Dermis blood vessel endothelial cell (primary cell): Measurements from ENCODE around the gene CILP. TPM values are rescaled to one million over a fixed set of nuclear protein-coding genes. Genes with fewer than 3 reads are reported as not detected.
"Not testable (repeated sequence)": the region's sequence is repeated elsewhere in the genome, so short reads cannot be mapped to it uniquely, and the experiment has no call there.

Source experiments
- DNase-seq: peaks from one replicate; pipeline ENCODE4 v3.0.0; 2010
- total RNA-seq: library from RNA; depleted of rRNA; stranded (reverse); fragments of >200 nt; gene quantifications from 2 replicates; pipeline ENCODE4 v1.2.3, GENCODE V29; 2014

The CILP gene, protein sequence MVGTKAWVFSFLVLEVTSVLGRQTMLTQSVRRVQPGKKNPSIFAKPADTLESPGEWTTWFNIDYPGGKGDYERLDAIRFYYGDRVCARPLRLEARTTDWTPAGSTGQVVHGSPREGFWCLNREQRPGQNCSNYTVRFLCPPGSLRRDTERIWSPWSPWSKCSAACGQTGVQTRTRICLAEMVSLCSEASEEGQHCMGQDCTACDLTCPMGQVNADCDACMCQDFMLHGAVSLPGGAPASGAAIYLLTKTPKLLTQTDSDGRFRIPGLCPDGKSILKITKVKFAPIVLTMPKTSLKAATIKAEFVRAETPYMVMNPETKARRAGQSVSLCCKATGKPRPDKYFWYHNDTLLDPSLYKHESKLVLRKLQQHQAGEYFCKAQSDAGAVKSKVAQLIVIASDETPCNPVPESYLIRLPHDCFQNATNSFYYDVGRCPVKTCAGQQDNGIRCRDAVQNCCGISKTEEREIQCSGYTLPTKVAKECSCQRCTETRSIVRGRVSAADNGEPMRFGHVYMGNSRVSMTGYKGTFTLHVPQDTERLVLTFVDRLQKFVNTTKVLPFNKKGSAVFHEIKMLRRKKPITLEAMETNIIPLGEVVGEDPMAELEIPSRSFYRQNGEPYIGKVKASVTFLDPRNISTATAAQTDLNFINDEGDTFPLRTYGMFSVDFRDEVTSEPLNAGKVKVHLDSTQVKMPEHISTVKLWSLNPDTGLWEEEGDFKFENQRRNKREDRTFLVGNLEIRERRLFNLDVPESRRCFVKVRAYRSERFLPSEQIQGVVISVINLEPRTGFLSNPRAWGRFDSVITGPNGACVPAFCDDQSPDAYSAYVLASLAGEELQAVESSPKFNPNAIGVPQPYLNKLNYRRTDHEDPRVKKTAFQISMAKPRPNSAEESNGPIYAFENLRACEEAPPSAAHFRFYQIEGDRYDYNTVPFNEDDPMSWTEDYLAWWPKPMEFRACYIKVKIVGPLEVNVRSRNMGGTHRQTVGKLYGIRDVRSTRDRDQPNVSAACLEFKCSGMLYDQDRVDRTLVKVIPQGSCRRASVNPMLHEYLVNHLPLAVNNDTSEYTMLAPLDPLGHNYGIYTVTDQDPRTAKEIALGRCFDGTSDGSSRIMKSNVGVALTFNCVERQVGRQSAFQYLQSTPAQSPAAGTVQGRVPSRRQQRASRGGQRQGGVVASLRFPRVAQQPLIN
- total RNA-seq = not detected in 2 replicates

DNA sequence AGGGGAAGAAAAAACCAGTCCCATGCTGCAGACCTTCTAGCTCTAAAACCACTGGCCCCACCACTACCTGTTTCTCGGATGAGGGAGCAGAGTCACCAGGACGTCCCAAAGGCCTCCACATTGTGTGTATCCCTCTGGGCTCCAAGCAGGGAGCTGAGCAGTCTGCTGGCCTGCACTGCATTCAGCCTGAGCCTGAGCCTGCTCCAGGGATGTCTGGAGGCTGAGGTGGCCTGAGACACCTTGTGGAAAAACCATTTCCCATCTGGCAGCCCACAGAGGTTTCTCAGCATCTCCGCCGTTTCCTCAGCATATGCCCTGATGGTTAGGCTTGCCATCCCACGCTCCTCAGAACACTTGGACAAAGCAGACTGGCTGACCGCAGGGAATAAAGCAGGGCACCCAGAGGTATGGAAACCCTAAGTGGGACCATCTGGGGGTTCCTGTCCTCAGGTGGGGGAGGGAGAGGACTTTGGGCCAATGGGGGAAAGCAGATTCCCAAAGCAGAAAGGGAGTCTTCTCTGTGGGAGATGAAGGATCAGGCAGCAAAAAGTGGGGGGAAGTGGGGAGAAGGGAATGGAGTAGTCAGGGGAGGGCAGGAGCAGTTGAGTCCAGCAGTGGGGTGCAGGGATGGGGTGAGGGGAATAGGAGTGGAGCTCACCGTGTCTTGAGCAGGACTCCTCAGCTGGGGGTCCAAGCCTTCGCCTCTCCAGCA is at the start of gene CILP:
CILP (minus strand) TSS at position 704 of the 712 bp plus-strand sequence. CDS start 1,718 bp downstream, outside the sequence.
- DNase-seq = no peak

DNA sequence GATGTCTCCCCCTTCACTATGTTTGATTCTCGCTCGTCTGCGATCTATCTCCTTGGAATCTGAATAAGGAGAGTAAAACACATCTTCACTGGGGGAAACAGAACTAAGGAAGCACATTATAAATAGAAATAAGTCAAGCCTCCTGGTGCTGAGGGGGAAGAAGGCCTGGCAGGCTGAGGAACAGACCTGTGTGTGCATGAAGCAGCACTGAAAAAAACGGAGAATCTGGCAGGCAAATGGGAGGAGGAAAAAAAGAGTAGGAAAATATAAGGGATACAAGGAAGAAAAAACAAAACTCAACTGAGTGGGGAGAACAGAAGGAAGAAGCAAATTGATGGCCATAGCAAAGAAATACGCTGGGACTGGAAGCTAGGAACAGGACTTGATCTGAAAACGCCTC is 49.7 kb upstream of the CILP start:
- DNase-seq = no peak

DNA sequence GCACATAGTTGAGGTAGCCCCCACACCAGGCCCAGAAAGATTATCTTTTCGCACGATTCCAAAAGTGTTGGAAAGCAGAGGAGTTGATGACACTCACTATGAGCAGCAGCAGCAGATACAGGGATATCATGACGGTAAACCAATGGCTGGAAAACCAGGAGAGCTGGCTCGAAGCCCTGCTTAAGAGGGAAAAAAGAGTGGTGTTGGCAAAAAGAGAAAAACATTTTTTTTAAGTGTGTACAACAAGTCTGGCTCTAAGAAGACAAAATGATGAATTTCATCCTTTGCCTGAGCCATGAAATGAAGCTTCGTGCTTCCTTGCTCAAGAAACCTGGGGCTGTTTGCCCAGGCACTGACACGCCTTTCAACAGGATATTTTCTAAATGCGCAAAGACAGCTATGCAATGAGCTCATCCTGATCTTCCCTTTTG is 48.1 kb upstream of the CILP start:
- DNase-seq = no peak

DNA sequence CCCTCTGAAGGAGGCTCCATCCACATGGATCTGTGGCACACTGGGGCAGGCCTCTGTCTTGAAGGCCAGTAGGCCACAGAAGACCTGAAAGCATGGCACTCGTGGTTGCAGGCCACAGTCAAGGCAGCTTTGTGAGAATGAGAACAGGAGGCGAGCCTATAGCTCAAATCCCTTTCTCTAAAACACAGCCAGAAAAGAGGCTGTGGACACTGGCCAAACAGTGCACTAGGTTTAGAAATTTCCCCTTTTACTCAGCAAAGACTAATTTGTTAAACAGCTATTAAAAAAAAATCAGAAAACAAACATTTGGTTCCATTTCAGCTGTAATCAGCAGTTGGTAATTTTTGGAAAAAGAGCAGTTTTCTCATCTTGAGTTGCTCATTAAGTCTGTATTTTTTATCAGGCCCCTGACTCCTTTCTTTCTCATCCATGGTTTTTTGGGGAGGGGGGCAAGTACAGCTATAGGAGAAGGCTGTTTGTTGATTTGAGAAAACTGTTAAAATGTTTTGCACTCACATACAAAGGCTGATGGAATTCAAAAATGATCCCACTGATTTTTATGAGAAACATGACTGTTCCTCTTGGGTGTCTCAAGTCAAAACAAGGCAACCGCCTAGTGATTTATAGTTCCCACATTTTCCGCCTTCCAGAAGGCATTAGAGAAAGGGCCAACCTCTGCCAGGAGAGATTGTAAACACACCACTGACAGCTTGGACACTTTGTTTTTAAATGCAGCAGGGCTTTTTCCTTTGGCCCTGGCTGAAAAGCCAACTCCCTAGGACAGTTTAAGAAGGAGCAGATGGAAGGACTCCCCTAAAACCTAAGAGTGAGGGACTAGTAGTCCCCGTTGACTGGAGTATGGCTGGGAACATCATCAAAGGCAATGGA is 47.3 kb upstream of the CILP start:
- DNase-seq = no peak

DNA sequence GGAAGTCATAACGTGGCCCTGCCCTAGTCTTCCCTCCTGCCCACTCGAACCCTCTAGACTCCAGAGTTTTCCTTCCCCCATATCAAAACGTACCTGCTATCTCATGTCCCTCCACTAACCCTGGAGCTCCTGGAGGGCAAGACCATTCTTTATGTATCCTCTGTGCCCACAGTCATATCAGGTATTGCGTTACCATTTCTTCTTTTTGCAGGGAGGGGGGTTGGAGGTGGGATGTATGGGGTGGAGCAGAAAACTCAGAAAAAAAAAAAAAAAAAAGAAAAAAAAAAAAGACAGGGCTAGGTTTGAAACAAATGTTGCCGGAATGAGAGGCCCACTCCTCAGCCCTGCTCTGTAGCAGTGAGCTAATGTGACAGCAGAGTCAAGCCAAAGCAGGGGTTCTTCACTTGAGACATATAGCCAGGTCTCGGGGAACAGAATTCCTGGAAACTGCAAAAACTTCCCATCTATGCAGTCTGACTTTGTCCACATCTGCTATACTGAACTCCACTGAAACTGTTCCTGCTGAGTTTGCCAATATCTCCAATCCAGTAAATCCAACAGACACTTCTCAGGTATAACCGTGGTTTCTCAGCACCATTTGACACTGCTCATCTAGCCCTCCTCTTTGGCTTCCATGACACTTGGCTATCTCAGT is 44.3 kb upstream of the CILP start:
- no peak for DNase-seq

DNA sequence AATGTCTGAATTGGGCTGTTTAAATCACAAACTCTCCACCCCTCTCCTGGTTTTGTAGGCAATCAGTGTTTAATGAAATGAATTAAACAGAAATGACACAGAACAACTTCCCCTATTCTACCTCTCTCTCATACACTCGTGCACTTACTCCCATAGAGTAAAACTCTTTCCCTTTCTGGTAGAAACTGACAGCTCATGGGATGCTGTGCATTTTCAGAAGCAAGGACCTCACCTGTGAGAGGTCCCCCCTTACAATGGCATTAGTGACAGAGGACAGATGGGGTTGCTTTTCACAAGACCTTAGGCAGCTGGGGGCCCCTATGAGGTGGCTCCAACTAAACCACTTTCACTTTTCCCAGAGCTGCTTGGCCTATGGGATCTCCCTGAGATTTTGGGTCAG is 43.5 kb upstream of the CILP start:
- no peak for DNase-seq

DNA sequence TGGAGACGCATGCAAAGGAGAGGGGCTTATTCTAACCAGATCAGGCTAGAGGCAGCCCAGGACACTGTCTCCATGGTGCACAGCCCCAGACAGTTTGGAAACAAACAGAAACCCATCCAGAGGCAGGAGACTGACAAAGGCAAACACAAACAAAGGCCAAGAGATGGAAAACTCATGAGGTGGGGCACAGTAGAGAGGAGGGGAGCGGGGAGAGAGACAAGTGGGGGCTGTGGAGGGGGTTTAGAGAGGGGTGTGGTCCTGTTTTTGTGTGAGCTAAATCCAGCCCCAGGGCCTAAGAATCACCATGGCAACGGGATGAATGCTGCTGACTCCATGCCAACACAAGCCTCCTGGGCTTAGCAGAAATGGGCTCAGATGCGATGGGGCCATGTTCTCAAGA is 43.1 kb upstream of the CILP start:
- DNase-seq = no peak

DNA sequence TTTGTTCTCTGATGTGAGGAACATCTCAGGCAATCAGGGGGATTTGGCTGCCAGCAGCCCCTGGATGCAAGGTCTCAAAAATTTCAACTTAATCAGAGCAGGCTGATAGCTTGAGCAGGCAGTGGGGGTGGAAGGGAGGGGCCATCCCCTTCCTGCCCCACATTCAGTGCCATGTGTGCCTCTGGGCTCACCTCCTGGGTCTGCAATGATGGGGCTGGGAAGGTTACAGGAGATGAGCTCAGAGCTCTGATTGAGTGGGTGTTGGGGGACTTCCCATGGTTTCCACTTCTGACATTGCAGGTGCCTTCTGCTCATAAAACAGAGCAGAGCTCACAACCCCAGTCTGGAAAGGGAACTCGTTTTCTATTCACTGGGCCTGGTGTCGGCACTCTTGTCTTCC is 38.4 kb upstream of the CILP start:
- no peak for DNase-seq

DNA sequence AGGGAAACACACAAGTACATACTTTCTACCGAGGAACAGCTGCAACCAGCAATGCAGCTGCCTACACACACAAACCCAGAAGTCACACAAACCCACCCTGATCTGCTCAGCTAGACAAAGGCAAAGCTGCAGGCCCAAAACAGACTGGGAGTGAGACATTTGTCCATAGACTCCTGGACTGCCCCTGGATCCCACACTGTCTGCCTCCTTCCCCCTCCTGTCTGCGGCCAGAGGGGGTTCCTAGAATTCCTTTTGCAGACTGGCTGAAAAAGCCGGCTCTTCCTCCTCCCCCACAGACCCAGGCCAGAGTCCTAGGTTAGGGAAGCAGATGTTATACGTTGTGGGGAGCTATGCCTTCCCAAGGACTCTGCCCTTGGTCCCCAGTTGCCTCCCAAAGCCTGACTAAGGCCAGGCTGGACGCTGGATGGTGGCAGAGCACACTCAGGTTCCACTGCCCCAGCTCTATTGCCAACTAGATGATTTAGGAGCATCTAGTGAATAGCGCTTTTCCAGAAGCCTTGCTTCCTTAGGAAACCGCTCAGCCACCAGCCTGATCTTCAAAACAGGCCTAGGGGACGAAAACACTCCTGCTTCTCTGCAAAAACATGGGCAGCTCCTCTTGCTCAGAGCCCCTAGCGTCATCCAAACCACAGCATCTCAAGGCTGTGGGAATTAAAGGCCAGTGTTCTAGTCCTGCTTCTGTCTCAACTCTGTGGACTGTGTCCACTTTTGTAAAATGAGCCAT is 37.4 kb upstream of the CILP start:
- no peak for DNase-seq

DNA sequence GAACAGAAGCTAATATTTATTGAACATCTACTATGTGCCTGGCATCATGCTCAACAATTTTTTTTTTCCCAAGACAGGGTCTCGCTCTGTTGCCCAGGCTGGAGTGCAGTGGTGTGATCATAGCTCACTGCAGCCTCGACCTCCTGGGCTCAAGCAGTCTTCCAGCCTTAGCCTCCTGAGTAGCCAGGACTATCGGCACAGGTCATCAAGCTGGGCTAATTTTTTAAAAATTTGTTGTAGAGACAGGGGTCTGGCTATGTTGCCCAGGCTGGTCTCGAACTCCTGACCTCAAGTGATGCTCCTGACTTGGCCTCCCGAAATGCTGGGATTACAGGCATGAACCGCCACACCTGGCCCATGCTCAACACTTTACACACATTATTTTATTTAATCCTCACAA is 35.7 kb upstream of the CILP start:
- DNase-seq = no peak

DNA sequence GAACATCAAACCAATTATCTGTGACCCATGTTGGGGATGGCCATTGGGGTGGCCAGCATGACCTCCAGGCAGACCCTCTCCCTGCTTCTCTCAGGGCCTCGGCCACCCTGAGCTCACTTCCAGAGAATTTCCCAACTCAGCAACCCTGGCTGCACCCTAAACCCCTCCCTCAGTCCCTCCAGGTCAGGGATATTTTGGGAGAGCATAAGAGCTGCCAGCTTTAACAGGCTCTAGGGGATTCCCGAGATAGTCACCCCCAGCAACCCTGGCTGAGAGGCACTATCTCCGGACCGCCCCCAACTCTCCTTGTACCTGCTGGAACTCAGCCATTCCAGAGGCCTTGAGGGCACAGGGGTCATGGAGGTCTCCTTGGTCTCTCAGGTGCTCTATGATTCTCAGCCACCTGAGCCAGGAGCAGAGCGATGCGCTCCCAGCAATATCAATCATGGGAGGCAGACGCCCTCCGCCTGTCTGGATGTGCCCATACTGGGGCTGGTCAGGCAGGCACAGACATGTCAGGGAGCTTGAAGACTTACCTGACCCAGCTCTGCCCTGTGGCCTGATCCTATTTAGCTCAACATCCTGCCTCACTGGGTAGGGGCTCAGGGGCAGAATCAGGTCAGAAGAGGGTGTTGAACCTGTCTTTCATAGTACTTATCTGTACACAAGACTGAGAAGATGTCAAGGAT is 34.9 kb upstream of the CILP start:
- DNase-seq = no peak

DNA sequence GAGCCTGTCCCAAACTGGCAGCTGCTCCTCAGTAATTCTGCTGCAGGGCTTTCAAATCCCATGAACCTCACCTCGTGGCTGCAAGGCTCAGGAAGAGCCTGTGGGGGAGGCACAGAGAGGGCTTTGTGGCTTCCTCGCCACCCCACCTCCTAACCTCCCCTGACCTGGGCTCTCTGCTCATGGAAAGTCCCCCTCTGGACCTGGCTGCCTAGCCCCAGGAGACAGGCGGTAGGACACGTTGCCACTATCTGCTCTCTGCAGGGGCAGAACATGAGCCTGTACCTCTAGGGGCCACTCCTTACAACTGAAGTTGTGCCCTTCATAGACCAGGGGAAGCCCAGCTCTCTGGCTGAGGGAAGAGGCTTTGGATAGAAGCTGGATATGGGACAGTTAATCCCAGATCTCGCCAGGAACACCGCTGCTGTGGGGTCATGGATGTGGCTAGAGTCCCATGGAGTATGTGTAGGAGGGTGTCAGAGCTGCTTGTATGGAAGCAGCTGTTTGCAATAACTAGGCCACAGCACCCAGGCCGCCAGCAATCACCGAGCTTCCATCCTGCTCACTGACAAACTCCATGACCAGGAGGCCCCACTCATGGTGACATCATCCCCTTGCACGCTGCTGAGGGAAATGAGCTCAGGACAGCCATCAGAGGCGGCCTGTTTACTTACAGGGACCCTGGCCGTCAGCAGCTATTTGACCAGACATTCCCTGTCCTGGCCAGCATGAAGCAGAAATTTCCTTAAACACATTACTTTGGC is 34.0 kb upstream of the CILP start:
- no peak for DNase-seq

DNA sequence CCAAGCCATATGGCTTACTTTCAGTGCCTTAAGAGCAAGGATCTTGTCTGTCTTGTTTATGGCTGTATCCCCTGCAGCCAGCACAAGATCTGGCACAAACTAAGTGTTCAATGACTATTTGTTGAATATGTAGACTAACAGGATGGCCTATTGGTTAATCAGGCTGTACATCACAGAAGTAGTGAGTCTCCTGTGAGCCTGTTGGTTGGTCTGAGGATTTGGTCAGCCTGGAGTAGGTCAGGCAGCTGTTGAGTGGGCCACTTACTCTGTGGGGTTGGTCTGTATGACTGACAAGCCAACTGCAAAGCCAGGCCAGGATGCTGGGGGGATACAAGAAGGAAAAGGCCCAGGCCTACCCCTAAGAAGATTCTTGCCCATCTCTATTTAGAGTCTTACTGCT is 33.4 kb upstream of the CILP start:
- DNase-seq = no peak

DNA sequence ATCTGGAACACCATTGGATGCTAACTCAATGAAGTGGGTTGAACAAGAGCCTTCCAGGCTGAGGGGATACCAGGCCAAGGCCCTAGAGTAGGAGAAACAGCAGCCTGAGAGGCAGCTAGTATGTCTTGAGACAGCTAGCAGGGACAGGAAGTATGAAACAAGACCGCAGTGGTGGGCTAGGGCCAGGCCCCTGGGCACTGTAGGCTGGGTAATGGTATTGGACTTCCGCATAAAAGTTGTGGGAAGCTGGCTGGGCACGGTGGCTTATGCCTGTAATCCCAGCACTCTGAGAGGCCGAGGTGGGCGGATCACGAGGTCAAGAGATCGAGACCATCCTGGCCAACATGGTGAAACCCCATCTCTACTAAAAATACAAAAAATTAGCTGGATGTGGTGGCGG is 25.2 kb upstream of the CILP start:
- DNase-seq = not testable (repeated sequence)

DNA sequence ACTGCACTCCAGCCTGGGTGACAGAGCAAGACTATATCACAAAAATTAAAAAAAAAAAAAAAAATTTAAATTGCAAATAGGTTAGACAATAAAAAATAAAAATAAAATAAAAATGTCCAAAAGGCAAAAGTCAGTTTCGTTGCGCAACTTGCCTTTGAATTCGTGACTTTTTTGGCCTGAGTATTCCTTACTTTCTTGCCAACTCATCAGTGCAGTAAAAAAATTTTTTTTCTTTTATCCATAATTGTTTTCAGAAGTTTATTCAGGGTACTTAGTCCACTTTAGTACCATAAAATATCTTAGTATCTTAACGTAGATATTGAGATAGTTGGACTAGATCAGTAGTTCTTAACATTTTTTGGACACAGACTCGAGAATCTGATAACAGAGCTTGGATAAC is 22.4 kb upstream of the CILP start:
- no peak for DNase-seq

DNA sequence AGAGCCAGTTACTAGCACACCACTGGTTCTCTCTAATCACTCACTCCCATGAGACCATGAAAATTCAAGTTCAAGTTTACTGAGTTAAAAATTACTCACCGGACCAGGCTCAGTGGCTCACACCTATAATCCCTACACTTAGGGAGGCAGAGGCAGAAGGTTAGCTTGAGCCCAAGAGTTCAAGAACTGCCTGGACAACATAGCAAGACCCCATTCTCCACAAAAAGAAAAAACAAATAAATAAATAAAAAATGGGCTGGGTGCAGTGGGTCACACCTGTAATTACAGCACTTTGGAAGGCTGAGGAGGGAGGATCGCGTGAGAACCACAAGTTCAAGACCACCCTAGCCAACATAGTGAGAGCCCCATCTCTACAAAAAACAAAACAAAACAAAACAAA is 21.2 kb upstream of the CILP start:
- DNase-seq = no peak

DNA sequence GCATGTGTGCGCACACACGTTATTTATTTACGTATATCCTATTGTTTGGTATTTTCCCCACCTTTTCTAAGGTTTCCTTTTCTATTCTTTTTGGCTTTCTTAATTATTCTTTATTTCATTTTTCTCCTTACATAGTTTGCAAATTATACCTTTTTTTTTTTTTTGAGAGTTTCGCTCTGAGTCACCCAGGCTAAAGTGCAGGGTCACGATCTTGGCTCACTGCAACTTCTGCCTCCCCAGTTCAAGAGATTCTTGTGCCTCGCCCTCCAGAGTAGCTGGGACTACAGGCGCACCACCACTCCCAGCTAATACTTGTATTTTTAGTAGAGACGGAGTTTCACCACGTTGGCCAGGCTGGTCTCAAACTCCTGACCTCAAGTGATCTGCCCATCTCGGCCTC is 20.0 kb upstream of the CILP start:
- DNase-seq = no peak

DNA sequence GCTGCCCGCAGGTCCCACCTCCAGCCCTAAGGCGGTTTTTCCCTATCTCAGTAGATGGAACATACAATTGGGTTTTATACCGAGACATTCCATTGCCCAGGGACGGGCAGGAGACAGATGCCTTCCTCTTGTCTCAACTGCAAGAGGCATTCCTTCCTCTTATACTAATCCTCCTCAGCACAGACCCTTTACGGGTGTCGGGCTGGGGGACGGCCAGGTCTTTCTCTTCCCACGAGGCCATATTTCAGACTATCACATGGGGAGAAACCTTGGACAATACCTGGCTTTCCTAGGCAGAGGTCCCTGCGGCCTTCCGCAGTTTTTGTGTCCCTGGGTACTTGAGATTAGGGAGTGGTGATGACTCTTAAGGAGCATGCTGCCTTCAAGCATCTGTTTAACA is 15.6 kb upstream of the CILP start:
- DNase-seq = not testable (repeated sequence)

DNA sequence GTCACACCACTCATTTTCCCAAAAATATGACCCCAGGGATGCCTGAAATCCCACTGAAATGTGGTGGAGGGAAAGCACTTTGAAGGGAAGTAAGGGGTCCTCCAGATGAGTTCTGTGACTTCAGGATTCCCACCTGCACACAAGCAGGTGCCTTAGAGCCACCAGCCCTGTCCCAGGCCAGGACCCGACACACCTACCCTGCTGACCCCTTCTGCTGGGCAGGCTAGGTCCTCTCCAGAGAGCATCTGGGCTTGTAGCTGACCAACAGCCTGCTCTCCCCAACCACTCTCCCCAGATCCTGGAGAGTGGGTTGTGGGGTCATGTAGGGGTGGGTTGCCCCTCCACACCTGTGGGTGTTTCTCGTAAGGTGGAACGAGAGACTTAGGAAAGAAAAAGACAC is 14.9 kb upstream of the CILP start:
- no peak for DNase-seq
